PC-9 (cell line): ENCODE data around the gene GRAMD2A.

Source experiments
- CTCF ChIP-seq: fragments of 200-600 bp; sonication (generic); conservative IDR thresholded peaks from 2 replicates; pipeline ENCODE4 v1.6.1; 2017; ENCODE audit warnings: mixed run types, antibody characterized with exemption, mild to moderate bottlenecking, moderate library complexity
- EZH2 ChIP-seq: fragments of 200-600 bp; sonication (generic); IDR thresholded peaks from 2 replicates; pipeline ENCODE4 v1.8.0; 2017; ENCODE audit warnings: antibody characterized with exemption, low read depth

- TF ChIP-seq CTCF = no peak
- no peak for TF ChIP-seq EZH2
Observed at GRCh38 chr15:72217216-72217615, 19.6 kb upstream of the GRAMD2A start.
